GM06990 (cell line): Measurements from ENCODE around the gene NOXO1.

Source experiments
- DNase-seq: peaks from one replicate; pipeline ENCODE4 v3.0.0-alpha.2; 2011; ENCODE audit not compliant: insufficient read length; ENCODE audit errors: extremely low read depth
- H3K27me3 ChIP-seq: replicated peaks from 2 replicates; pipeline ENCODE4 v1.6.0; 2011; ENCODE audit warnings: low read length; ENCODE audit not compliant: control insufficient read depth, insufficient read depth
- H3K36me3 ChIP-seq: 2 replicates; pipeline ENCODE4 v1.5.1; 2011; ENCODE audit warnings: low read length; ENCODE audit not compliant: control insufficient read depth, insufficient read depth
- H3K4me3 ChIP-seq: replicated peaks from 2 replicates; pipeline ENCODE4 v1.5.1; 2011; ENCODE audit warnings: low read depth, mild to moderate bottlenecking, control low read depth, low read length
- CTCF ChIP-seq: IDR thresholded peaks from 2 replicates; pipeline ENCODE4 v1.5.1; 2011; ENCODE audit warnings: low read length, control low read depth, mild to moderate bottlenecking, inconsistent platforms; ENCODE audit not compliant: insufficient read depth, poor library complexity, severe bottlenecking

NOXO1 gene

GRCh38 chr16:1976951-1977874 is 4.1 kb downstream of the NOXO1 start:
- Histone ChIP-seq H3K36me3 (peaks cover 36% of the 10 kb centered on the region), H3K4me3 (no peak overlapping the region), H3K27me3 (no peaks in the 10 kb centered on the region; the same call in 1 of the 2 replicates)
- no peak for DNase-seq
- TF ChIP-seq CTCF = no peak

- TF ChIP-seq CTCF = no peak
- Histone ChIP-seq H3K27me3 (no peaks in the 10 kb centered on the region; the same call in 1 of the 2 replicates), H3K36me3 (peaks cover 36% of the 10 kb centered on the region), H3K4me3 (no peak overlapping the region)
- DNase-seq = no peak
Observed at GRCh38 chr16:1976216-1976520, 5.1 kb downstream of the NOXO1 start.

GRCh38 chr16:1975432-1976215 is 5.6 kb downstream of the NOXO1 start:
- Histone ChIP-seq H3K4me3 (no peak overlapping the region), H3K27me3 (no peaks in the 10 kb centered on the region; the same call in 1 of the 2 replicates), H3K36me3 (peaks cover 36% of the 10 kb centered on the region)
- DNase-seq = no peak
- TF ChIP-seq CTCF = no peak

GRCh38 chr16:1974157-1975070 is 6.9 kb downstream of the NOXO1 start:
- H3K27me3 ChIP-seq = no peaks in the 10 kb centered on the region
- no peak for TF ChIP-seq CTCF
- no peak overlapping the region for H3K4me3 ChIP-seq
- peak; percentile 4 for DNase-seq
- H3K36me3 ChIP-seq = peaks cover 36% of the 10 kb centered on the region

- DNase-seq = no peak
- Histone ChIP-seq H3K4me3 (no peak overlapping the region), H3K36me3 (peaks cover 36% of the 10 kb centered on the region)
Observed at GRCh38 chr16:1973461-1974156, 7.7 kb downstream of the NOXO1 start.

More at GRCh38 chr16:1973461-1974156, 7.7 kb downstream of the NOXO1 start:
- no peak for TF ChIP-seq CTCF
- H3K27me3 ChIP-seq = no peaks in the 10 kb centered on the region
